ENCODE measurements around the gene RFC4.

The RFC4 gene

DNA sequence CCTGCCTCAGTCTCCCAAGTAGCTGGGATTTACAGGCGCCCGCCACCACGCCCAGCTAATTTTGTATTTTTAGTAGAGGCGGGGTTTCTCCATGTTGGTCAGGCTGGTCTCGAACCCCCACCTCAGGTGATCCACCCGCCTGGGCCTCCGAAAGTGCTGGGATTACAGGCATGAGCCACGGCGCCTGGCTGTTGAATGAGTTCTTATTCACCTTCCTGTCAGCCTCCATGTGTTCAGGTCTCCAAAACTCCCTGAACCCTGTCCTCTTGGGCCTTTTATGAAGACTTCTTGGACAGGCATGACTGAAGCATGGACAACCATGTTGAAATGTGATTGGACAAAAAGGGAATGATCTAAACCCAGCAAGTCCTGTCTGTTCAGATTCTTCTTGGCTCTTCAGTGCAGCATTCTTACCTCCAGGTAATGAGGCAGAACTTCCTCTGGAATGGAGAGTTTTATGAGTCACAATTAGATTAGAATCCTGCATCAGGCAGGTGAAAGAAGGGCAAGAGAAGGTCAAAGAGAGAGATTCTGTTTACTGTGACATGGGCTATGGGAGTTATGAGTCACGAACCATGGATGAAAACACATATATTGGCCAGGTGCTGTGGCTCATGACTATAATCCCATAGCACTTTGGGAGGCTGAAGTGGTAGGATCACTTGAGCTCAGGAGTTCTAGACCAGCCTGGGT, 46.0 kb downstream of the RFC4 start:
- intact Hi-C loops (cut with DNase I): no loop called here
- no peak for DNase-seq

GRCh38 chr3:186759231-186759930, 46.9 kb downstream of the RFC4 start:
- intact Hi-C loops (cut with DNase I): no loop called here
- no peak for DNase-seq

- no peak for DNase-seq
- intact Hi-C loops (cut with DNase I): no loop called here
Observed at GRCh38 chr3:186757686-186758220, 48.5 kb downstream of the RFC4 start.

- intact Hi-C loops (cut with DNase I): no loop called here
- DNase-seq: peak in 3 of 42 donors; percentile 4 to 18 (median 8)
Observed at GRCh38 chr3:186757214-186757613, 49.1 kb downstream of the RFC4 start.

- no peak for DNase-seq
- intact Hi-C loops (cut with DNase I): no loop called here
Observed at GRCh38 chr3:186754871-186755270, 51.4 kb downstream of the RFC4 start.

DNA sequence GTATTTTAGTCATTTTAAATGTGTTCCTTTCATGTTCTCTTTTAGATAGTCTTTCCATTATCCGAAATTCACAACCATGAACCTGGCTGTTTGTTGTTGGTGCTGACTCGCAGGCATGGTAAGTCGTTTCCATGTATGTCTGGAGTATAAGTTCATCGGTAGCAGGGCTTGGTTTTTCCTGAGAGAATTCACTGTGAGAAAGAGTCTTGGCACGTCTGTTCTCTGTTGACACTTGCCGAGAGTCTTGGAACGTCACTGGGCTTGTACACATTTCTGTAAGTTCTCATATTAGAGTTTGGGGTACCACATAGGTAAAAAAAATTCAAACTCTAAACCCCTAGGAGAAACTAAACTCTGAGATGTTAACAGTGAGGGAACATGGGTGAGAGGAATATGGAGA, 52.3 kb downstream of the RFC4 start:
- no peak for DNase-seq
- intact Hi-C loops (cut with DNase I): no loop called here

GRCh38 chr3:186751480-186751879, 54.8 kb downstream of the RFC4 start:
- intact Hi-C loops (cut with DNase I): no loop called here
- DNase-seq: no peak

DNA sequence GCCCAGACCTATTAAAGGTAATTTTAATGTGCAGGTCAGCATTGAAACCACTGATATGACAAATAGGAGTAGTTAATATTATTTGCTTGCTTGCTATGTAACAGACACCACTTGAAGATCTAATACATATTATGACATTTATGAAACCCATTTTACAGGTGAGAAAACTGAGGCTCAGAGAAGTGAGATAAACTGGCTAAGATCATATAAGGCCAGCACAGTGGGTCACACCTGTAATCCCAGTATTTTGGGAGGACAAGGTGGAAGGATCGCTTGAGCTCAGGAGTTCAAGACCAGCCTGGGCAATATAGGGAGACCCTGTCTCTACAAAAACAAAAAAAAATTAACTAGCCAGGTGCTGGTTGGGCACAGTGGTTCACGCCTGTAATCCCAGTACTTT, 56.0 kb downstream of the RFC4 start:
- intact Hi-C loops (cut with DNase I): no loop called here
- DNase-seq: no peak

GRCh38 chr3:186746008-186746407, 60.3 kb downstream of the RFC4 start:
- intact Hi-C loops (cut with DNase I): no loop called here
- peak in 15 of 42 donors; percentile 2 to 48 (median 15) for DNase-seq

GRCh38 chr3:186743666-186744065, 62.6 kb downstream of the RFC4 start:
- intact Hi-C loops (cut with DNase I): no loop called here
- DNase-seq: no peak

DNA sequence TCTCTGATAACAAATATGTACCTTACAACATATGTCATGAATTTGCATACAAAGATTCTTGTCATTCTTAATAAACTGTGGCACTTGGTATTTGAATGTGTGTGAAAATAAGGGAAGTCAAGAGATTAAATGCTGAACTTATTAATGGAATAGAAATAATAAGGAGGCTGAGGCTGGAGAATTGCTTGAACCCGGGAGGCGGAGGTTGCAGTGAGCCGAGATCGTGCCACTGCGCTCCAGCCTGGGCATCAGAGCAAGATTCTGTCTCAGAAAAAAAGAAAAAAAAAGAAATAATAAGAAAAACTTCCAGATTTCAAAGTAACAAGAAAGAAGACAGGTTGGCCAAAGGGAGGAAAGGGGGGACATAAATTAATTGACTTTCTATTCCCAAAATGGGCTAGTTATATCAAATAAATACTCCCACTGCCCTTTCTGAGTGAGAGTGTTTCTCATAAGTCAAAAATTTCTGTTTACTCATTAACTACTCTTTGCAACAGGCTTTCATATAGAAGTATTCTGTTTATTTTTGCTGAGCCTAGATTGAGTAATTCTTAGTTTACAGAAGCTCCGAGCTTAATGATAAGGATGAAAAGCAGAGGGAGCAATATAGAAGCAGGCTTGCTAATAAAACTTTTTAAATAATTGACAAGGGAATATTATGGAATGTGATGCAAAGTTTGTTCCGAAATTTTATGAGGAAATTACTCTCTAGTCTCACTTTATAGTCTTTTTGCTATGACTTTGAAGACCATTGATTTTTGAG, 63.5 kb downstream of the RFC4 start:
- DNase-seq: no peak
- intact Hi-C loops (cut with DNase I): no loop called here
